GM04504 (cell line): ENCODE data around the gene TAF15.

ENCODE experiments used
- DNase-seq: peaks from one replicate; pipeline ENCODE4 v3.0.0-alpha.2; 2012; ENCODE audit warnings: low read depth

The TAF15 gene

GRCh38 chr17:35788477-35789368, 20.6 kb upstream of the TAF15 start:
- peak; percentile 72 for DNase-seq

- DNase-seq = no peak
Observed at GRCh38 chr17:35790841-35791240, 18.4 kb upstream of the TAF15 start.

- DNase-seq = no peak
Observed at GRCh38 chr17:35791681-35792350, 17.5 kb upstream of the TAF15 start.

- no peak for DNase-seq
Observed at GRCh38 chr17:35793257-35793656, 16.0 kb upstream of the TAF15 start.

- no peak for DNase-seq
Observed at GRCh38 chr17:35795007-35795870, 14.0 kb upstream of the TAF15 start, which contains the start of gene MMP28. Gene MMP28 (minus strand): TSS chr17:35795641. CDS start chr17:35795377, 264 bp downstream.

GRCh38 chr17:35795871-35796265, 13.4 kb upstream of the TAF15 start:
- DNase-seq = no peak

- DNase-seq = no peak
Observed at GRCh38 chr17:35796942-35797341, 12.3 kb upstream of the TAF15 start.

- DNase-seq = no peak
Observed at GRCh38 chr17:35797370-35797769, 11.9 kb upstream of the TAF15 start.

- DNase-seq = no peak
Observed at GRCh38 chr17:35797918-35798317, 11.4 kb upstream of the TAF15 start.

GRCh38 chr17:35799942-35800341, 9.3 kb upstream of the TAF15 start:
- peak; percentile 46 for DNase-seq

- no peak for DNase-seq
Observed at GRCh38 chr17:35801583-35802224, 7.6 kb upstream of the TAF15 start.

GRCh38 chr17:35804658-35805192, 4.6 kb upstream of the TAF15 start:
- peak; percentile 79 for DNase-seq

- DNase-seq = no peak
Observed at GRCh38 chr17:35807371-35808144, 1.7 kb upstream of the TAF15 start.

- no peak for DNase-seq
Observed at GRCh38 chr17:35808240-35808961, 883 bp upstream of the TAF15 start.

GRCh38 chr17:35809855-35810461, 674 bp downstream of the TAF15 start:
- DNase-seq = no peak

- no peak for DNase-seq
Observed at GRCh38 chr17:35811759-35812158, 2.5 kb downstream of the TAF15 start.

GRCh38 chr17:35812456-35812855, 3.2 kb downstream of the TAF15 start:
- no peak for DNase-seq

GRCh38 chr17:35816723-35817122, 7.4 kb downstream of the TAF15 start:
- no peak for DNase-seq

- DNase-seq = no peak
Observed at GRCh38 chr17:35817196-35817595, 7.9 kb downstream of the TAF15 start.

GRCh38 chr17:35819455-35819854, 10.2 kb downstream of the TAF15 start:
- DNase-seq = no peak
